ENCODE results near the gene PIEZO1.
A peak's percentile ranks its signal among the peaks of the same experiment; 100 is the strongest.

The PIEZO1 gene

GRCh38 chr16:88767546-88768070 is 17.4 kb downstream of the PIEZO1 start:
- Histone ChIP-seq H3K4me3 (ENCODE audit: low read depth in 1 of 2, low read length in 2 of 2) (peak overlapping the region in 1 of 2 donors; percentile 35), H3K9me3 (ENCODE audit: low read length) (no peaks in the 10 kb centered on the region), H3K4me1 (ENCODE audit: insufficient read depth, low read length) (peaks cover 85% of the 10 kb centered on the region), H3K27me3 (ENCODE audit: control insufficient read depth in 1 of 2, insufficient read depth in 2 of 2, low read length in 2 of 2) (no peaks in the 10 kb centered on the region), H3K36me3 (ENCODE audit: insufficient read depth, low read length) (peaks cover 13% of the 10 kb centered on the region), H3K9ac (ENCODE audit: low read length) (peak overlapping the region; percentile 58), H3K27ac (ENCODE audit: low read depth, low read length) (peak overlapping the region; percentile 95)

GRCh38 chr16:88766975-88767374 is 18.0 kb downstream of the PIEZO1 start:
- Histone ChIP-seq H3K27ac (ENCODE audit: low read depth, low read length) (peak overlapping the region; percentile 95), H3K4me1 (ENCODE audit: insufficient read depth, low read length) (peaks cover 85% of the 10 kb centered on the region), H3K36me3 (ENCODE audit: insufficient read depth, low read length) (peaks cover 13% of the 10 kb centered on the region), H3K9ac (ENCODE audit: low read length) (peak overlapping the region; percentile 58), H3K27me3 (ENCODE audit: control insufficient read depth in 1 of 2, insufficient read depth in 2 of 2, low read length in 2 of 2) (no peaks in the 10 kb centered on the region), H3K9me3 (ENCODE audit: low read length) (no peaks in the 10 kb centered on the region), H3K4me3 (ENCODE audit: low read depth in 1 of 2, low read length in 2 of 2) (no peak overlapping the region)

GRCh38 chr16:88764913-88765349 is 20.1 kb downstream of the PIEZO1 start:
- Histone ChIP-seq H3K9ac (ENCODE audit: low read length) (no peak overlapping the region), H3K27ac (ENCODE audit: low read depth, low read length) (no peak overlapping the region)

GRCh38 chr16:88764080-88764479 is 20.9 kb downstream of the PIEZO1 start:
- Histone ChIP-seq H3K27me3 (ENCODE audit: control insufficient read depth in 1 of 2, insufficient read depth in 2 of 2, low read length in 2 of 2) (no peaks in the 10 kb centered on the region), H3K4me3 (ENCODE audit: low read depth in 1 of 2, low read length in 2 of 2) (no peak overlapping the region), H3K27ac (ENCODE audit: low read depth, low read length) (peak overlapping the region; percentile 98), H3K9me3 (ENCODE audit: low read length) (no peaks in the 10 kb centered on the region), H3K36me3 (ENCODE audit: insufficient read depth, low read length) (peaks cover 13% of the 10 kb centered on the region), H3K4me1 (ENCODE audit: insufficient read depth, low read length) (peaks cover 81% of the 10 kb centered on the region), H3K9ac (ENCODE audit: low read length) (no peak overlapping the region)

More at GRCh38 chr16:88764913-88765349, 20.1 kb downstream of the PIEZO1 start:
- Histone ChIP-seq H3K36me3 (ENCODE audit: insufficient read depth, low read length) (peaks cover 13% of the 10 kb centered on the region), H3K4me1 (ENCODE audit: insufficient read depth, low read length) (peaks cover 83% of the 10 kb centered on the region), H3K27me3 (ENCODE audit: control insufficient read depth in 1 of 2, insufficient read depth in 2 of 2, low read length in 2 of 2) (no peaks in the 10 kb centered on the region), H3K4me3 (ENCODE audit: low read depth in 1 of 2, low read length in 2 of 2) (no peak overlapping the region), H3K9me3 (ENCODE audit: low read length) (no peaks in the 10 kb centered on the region)

GRCh38 chr16:88763502-88764053 is 21.4 kb downstream of the PIEZO1 start:
- H3K9me3 ChIP-seq (ENCODE audit: low read length), result no peaks in the 10 kb centered on the region
- no peak overlapping the region for H3K4me3 ChIP-seq (ENCODE audit: low read depth in 1 of 2, low read length in 2 of 2)
- peak overlapping the region; percentile 98 for H3K27ac ChIP-seq (ENCODE audit: low read depth, low read length)
- no peak overlapping the region for H3K9ac ChIP-seq (ENCODE audit: low read length)
- no peaks in the 10 kb centered on the region for H3K27me3 ChIP-seq (ENCODE audit: control insufficient read depth in 1 of 2, insufficient read depth in 2 of 2, low read length in 2 of 2)
- peaks cover 13% of the 10 kb centered on the region for H3K36me3 ChIP-seq (ENCODE audit: insufficient read depth, low read length)
- H3K4me1 ChIP-seq (ENCODE audit: insufficient read depth, low read length), result peaks cover 81% of the 10 kb centered on the region

GRCh38 chr16:88762941-88763340 is 22.1 kb downstream of the PIEZO1 start:
- no peaks in the 10 kb centered on the region for H3K9me3 ChIP-seq (ENCODE audit: low read length)
- peaks cover 13% of the 10 kb centered on the region for H3K36me3 ChIP-seq (ENCODE audit: insufficient read depth, low read length)
- no peaks in the 10 kb centered on the region for H3K27me3 ChIP-seq (ENCODE audit: control insufficient read depth in 1 of 2, insufficient read depth in 2 of 2, low read length in 2 of 2)
- H3K4me3 ChIP-seq (ENCODE audit: low read depth in 1 of 2, low read length in 2 of 2), result no peak overlapping the region
- H3K27ac ChIP-seq (ENCODE audit: low read depth, low read length), result peak overlapping the region; percentile 98
- peaks cover 81% of the 10 kb centered on the region for H3K4me1 ChIP-seq (ENCODE audit: insufficient read depth, low read length)
- H3K9ac ChIP-seq (ENCODE audit: low read length), result no peak overlapping the region

- Histone ChIP-seq H3K27me3 (ENCODE audit: control insufficient read depth in 1 of 2, insufficient read depth in 2 of 2, low read length in 2 of 2) (no peaks in the 10 kb centered on the region), H3K9me3 (ENCODE audit: low read length) (no peaks in the 10 kb centered on the region), H3K9ac (ENCODE audit: low read length) (no peak overlapping the region), H3K4me1 (ENCODE audit: insufficient read depth, low read length) (peaks cover 81% of the 10 kb centered on the region), H3K27ac (ENCODE audit: low read depth, low read length) (peak overlapping the region; percentile 98), H3K4me3 (ENCODE audit: low read depth in 1 of 2, low read length in 2 of 2) (no peak overlapping the region), H3K36me3 (ENCODE audit: insufficient read depth, low read length) (peaks cover 13% of the 10 kb centered on the region)
These were observed 22.7 kb downstream of the PIEZO1 start for GRCh38 chr16:88762258-88762870.

GRCh38 chr16:88761830-88762229 is 23.2 kb downstream of the PIEZO1 start:
- peaks cover 13% of the 10 kb centered on the region for H3K36me3 ChIP-seq (ENCODE audit: insufficient read depth, low read length)
- no peaks in the 10 kb centered on the region for H3K27me3 ChIP-seq (ENCODE audit: control insufficient read depth in 1 of 2, insufficient read depth in 2 of 2, low read length in 2 of 2)
- H3K27ac ChIP-seq (ENCODE audit: low read depth, low read length), result peak overlapping the region; percentile 98
- no peak overlapping the region for H3K9ac ChIP-seq (ENCODE audit: low read length)
- H3K4me1 ChIP-seq (ENCODE audit: insufficient read depth, low read length), result peaks cover 75% of the 10 kb centered on the region
- H3K9me3 ChIP-seq (ENCODE audit: low read length), result no peaks in the 10 kb centered on the region
- no peak overlapping the region for H3K4me3 ChIP-seq (ENCODE audit: low read depth in 1 of 2, low read length in 2 of 2)

GRCh38 chr16:88761143-88761534 is 23.9 kb downstream of the PIEZO1 start:
- Histone ChIP-seq H3K27me3 (ENCODE audit: control insufficient read depth in 1 of 2, insufficient read depth in 2 of 2, low read length in 2 of 2) (no peaks in the 10 kb centered on the region), H3K27ac (ENCODE audit: low read depth, low read length) (peak overlapping the region; percentile 98), H3K4me3 (ENCODE audit: low read depth in 1 of 2, low read length in 2 of 2) (no peak overlapping the region), H3K4me1 (ENCODE audit: insufficient read depth, low read length) (peaks cover 69% of the 10 kb centered on the region), H3K9ac (ENCODE audit: low read length) (no peak overlapping the region), H3K9me3 (ENCODE audit: low read length) (no peaks in the 10 kb centered on the region), H3K36me3 (ENCODE audit: insufficient read depth, low read length) (peaks cover 13% of the 10 kb centered on the region)

- Histone ChIP-seq H3K36me3 (ENCODE audit: insufficient read depth, low read length) (peaks cover 13% of the 10 kb centered on the region), H3K4me1 (ENCODE audit: insufficient read depth, low read length) (peaks cover 74% of the 10 kb centered on the region), H3K27me3 (ENCODE audit: control insufficient read depth in 1 of 2, insufficient read depth in 2 of 2, low read length in 2 of 2) (no peaks in the 10 kb centered on the region), H3K4me3 (ENCODE audit: low read depth in 1 of 2, low read length in 2 of 2) (peak overlapping the region in 1 of 2 donors; percentile 32), H3K9ac (ENCODE audit: low read length) (peak overlapping the region; percentile 71), H3K9me3 (ENCODE audit: low read length) (no peaks in the 10 kb centered on the region), H3K27ac (ENCODE audit: low read depth, low read length) (peak overlapping the region; percentile 98)
These were observed 24.4 kb downstream of the PIEZO1 start for GRCh38 chr16:88760424-88761142.

- peaks cover 76% of the 10 kb centered on the region for H3K4me1 ChIP-seq (ENCODE audit: insufficient read depth, low read length)
These were observed 25.1 kb downstream of the PIEZO1 start for GRCh38 chr16:88759976-88760350.

More at GRCh38 chr16:88759976-88760350, 25.1 kb downstream of the PIEZO1 start:
- peak overlapping the region; percentile 71 for H3K9ac ChIP-seq (ENCODE audit: low read length)
- H3K27me3 ChIP-seq (ENCODE audit: control insufficient read depth in 1 of 2, insufficient read depth in 2 of 2, low read length in 2 of 2), result no peaks in the 10 kb centered on the region
- peak overlapping the region; percentile 98 for H3K27ac ChIP-seq (ENCODE audit: low read depth, low read length)
- peak overlapping the region; percentile 32 to 34 for H3K4me3 ChIP-seq (ENCODE audit: low read depth in 1 of 2, low read length in 2 of 2)
- no peaks in the 10 kb centered on the region for H3K9me3 ChIP-seq (ENCODE audit: low read length)
- peaks cover 13% of the 10 kb centered on the region for H3K36me3 ChIP-seq (ENCODE audit: insufficient read depth, low read length)

Measured in muscle layer of colon (tissue), 2 donors.